HCT116 (cell line): ENCODE data around the gene C2CD2L. TPM values are rescaled to one million over a fixed set of nuclear protein-coding genes. Genes with fewer than 3 reads are reported as not detected.
"Not testable (repeated sequence)": the region's sequence is repeated elsewhere in the genome, so short reads cannot be mapped to it uniquely, and the experiment has no call there.

Source experiments
- ATAC-seq: fragments of 200-7000 bp; cut with Tn5 transposase; 2 replicates; pipeline ENCODE4 v1.9.1; 2020; ENCODE audit warnings: mild to moderate bottlenecking, moderate library complexity
- Bru-seq: library from RNA; stranded (reverse); fragments of 400-500 nt; gene quantifications from one replicate; lab custom pipeline; 2021; lab: Mats Ljungman, UMichigan
- BruChase-seq, 2 experiments: library from RNA; stranded (reverse); fragments of 400-500 nt; gene quantifications; one replicate each; lab custom pipeline; 2021; lab: Mats Ljungman, UMichigan
- BruUV-seq: library from RNA; stranded (reverse); fragments of 400-500 nt; replicated peaks from 2 replicates; lab custom pipeline; 2021; lab: Mats Ljungman, UMichigan
- CTCF ChIA-PET: fragments of 300-600 bp; sonication (Branson Sonifier 250); formaldehyde crosslinking; loops from one replicate; lab custom pipeline; 2021; ENCODE audit warnings: antibody characterized with exemption; lab: Charles Lee
- POLR2A ChIA-PET: fragments of 300-600, 350-600 bp; sonication (Branson Sonifier 250); formaldehyde crosslinking; loops from one replicate; lab custom pipeline; 2021; ENCODE audit warnings: antibody characterized with exemption; lab: Charles Lee
- RAD21 ChIA-PET, 2 experiments: fragments of 300-600 bp; sonication (Branson Sonifier 250); formaldehyde crosslinking; loops; one replicate each; lab custom pipeline; 2023; ENCODE audit warnings: low total read pairs in 2 of 2; ENCODE audit not compliant: uncharacterized antibody in 2 of 2, unreplicated experiment in 2 of 2, low non-redundant PET in 1 of 2; lab: Charles Lee
- DNase-seq: peaks from one replicate; pipeline ENCODE4 v3.0.0-alpha.2; 2010; ENCODE audit warnings: low read depth, low spot score
- H2AFZ ChIP-seq: fragments of 200-600 bp; shearing (Covaris generic), sonication (generic); 2 replicates; pipeline ENCODE4 v1.6.1; 2017; ENCODE audit warnings: low read depth, mixed run types, mixed read lengths, antibody characterized with exemption, low read length; ENCODE audit not compliant: poor library complexity, severe bottlenecking
- H3K27ac ChIP-seq: 2 replicates; pipeline ENCODE4 v1.5.1; 2012; ENCODE audit warnings: low read depth, low read length
- H3K27me3 ChIP-seq: fragments of 200-600 bp; sonication (generic); 2 replicates; pipeline ENCODE4 v1.6.1; 2016; ENCODE audit warnings: mixed run types, low read length, mixed read lengths; ENCODE audit not compliant: insufficient read depth
- H3K36me3 ChIP-seq, 2 experiments: fragments of 200-500 bp in 1 of 2; fragments of 200-600 bp in 1 of 2; sonication (Bioruptor generic) in 1 of 2; sonication (generic) in 1 of 2; 2 replicates each; pipeline versions ENCODE4 v1.5.1 to v1.6.1; 2014 to 2016; ENCODE audit warnings: low read length in 2 of 2, inconsistent platforms in 1 of 2, mixed read lengths in 1 of 2, mixed run types in 1 of 2; ENCODE audit not compliant: insufficient read depth in 2 of 2, control insufficient read depth in 1 of 2
- H3K4me1 ChIP-seq, 2 experiments: fragments of 200-600 bp in 1 of 2; sonication (generic) in 1 of 2; 2 replicates each; pipeline versions ENCODE4 v1.5.1 to v1.6.1; 2012 to 2017; ENCODE audit warnings: low read length in 2 of 2, inconsistent platforms in 1 of 2, mild to moderate bottlenecking in 1 of 2, mixed read lengths in 1 of 2, mixed run types in 1 of 2, moderate library complexity in 1 of 2; ENCODE audit not compliant: insufficient read depth in 2 of 2, control insufficient read depth in 1 of 2
- H3K4me2 ChIP-seq: fragments of 200-600 bp; sonication (generic); 2 replicates; pipeline ENCODE4 v1.6.1; 2017; ENCODE audit warnings: mixed run types, low read length, mixed read lengths
- H3K4me3 ChIP-seq, 2 experiments: fragments of 200-600 bp in 1 of 2; sonication (generic) in 1 of 2; replicated peaks in 1 of 2; 2 replicates each; pipeline ENCODE4 v1.5.1; 2011 to 2016; ENCODE audit warnings: low read length in 2 of 2, control low read depth in 1 of 2, low read depth in 1 of 2, mild to moderate bottlenecking in 1 of 2, mixed read lengths in 1 of 2, mixed run types in 1 of 2
- H3K79me2 ChIP-seq: fragments of 200-600 bp; sonication (generic); 2 replicates; pipeline ENCODE4 v1.6.1; 2017; ENCODE audit warnings: mild to moderate bottlenecking, mixed run types, low read length, moderate library complexity, mixed read lengths; ENCODE audit not compliant: insufficient read depth
- H3K9ac ChIP-seq: fragments of 200-600 bp; sonication (generic); 2 replicates; pipeline ENCODE4 v1.6.1; 2016; ENCODE audit warnings: low read length, mixed read lengths
- H3K9me2 ChIP-seq: fragments of 200-600 bp; sonication (generic), shearing (Covaris generic); 2 replicates; pipeline ENCODE4 v1.6.1; 2017; ENCODE audit warnings: mixed run types, mild to moderate bottlenecking, moderate library complexity; ENCODE audit not compliant: insufficient read depth
- H3K9me3 ChIP-seq, 2 experiments: fragments of 200-500 bp in 1 of 2; fragments of 200-600 bp in 1 of 2; sonication (Bioruptor generic) in 1 of 2; sonication (generic) in 1 of 2; 2 replicates each; pipeline ENCODE4 v1.6.1; 2014 to 2017; ENCODE audit warnings: low read length in 2 of 2, mixed read lengths in 2 of 2, inconsistent platforms in 1 of 2, low read depth in 1 of 2, mild to moderate bottlenecking in 1 of 2, mixed run types in 1 of 2, moderate library complexity in 1 of 2; ENCODE audit not compliant: control insufficient read depth in 1 of 2, insufficient read depth in 1 of 2
- H4K20me1 ChIP-seq: fragments of 200-600 bp; sonication (generic), shearing (Covaris generic); 2 replicates; pipeline ENCODE4 v1.6.1; 2017; ENCODE audit warnings: mixed run types, mild to moderate bottlenecking, moderate library complexity; ENCODE audit not compliant: insufficient read depth
- ATF3 ChIP-seq: IDR thresholded peaks from 2 replicates; pipeline ENCODE4 v1.6.1; 2012
- EGR1 ChIP-seq: IDR thresholded peaks from 2 replicates; pipeline ENCODE4 v1.6.1; 2012; ENCODE audit warnings: low read depth
- EZH2 ChIP-seq: fragments of 200-600 bp; sonication (generic); IDR thresholded peaks from 2 replicates; pipeline ENCODE4 v1.6.1; 2017; ENCODE audit warnings: antibody characterized with exemption, mixed run types
- EZH2phosphoT487 ChIP-seq: fragments of 200-600 bp; IDR thresholded peaks from 2 replicates; pipeline ENCODE4 v1.6.1; 2018; ENCODE audit warnings: antibody characterized with exemption, borderline replicate concordance
- JUND ChIP-seq: IDR thresholded peaks from 2 replicates; pipeline ENCODE4 v1.6.1; 2012
- MAX ChIP-seq: IDR thresholded peaks from 2 replicates; pipeline ENCODE4 v1.6.1; 2012
- POLR2AphosphoS5 ChIP-seq: IDR thresholded peaks from 2 replicates; pipeline ENCODE4 v1.6.1; 2011; ENCODE audit warnings: mild to moderate bottlenecking, low read depth, low read length, moderate library complexity
- TCF7L2 ChIP-seq: IDR thresholded peaks from 2 replicates; pipeline ENCODE4 v1.7.0; 2011; ENCODE audit warnings: borderline replicate concordance, inconsistent platforms; ENCODE audit not compliant: insufficient read depth, insufficient read length; ENCODE audit errors: extremely low read depth
- YY1 ChIP-seq: IDR thresholded peaks from 2 replicates; pipeline ENCODE4 v1.6.1; 2011; ENCODE audit warnings: low read length, low read depth, moderate library complexity, mild to moderate bottlenecking; ENCODE audit not compliant: insufficient replicate concordance; ENCODE audit errors: extremely low read depth
- ZBTB33 ChIP-seq: IDR thresholded peaks from 2 replicates; pipeline ENCODE4 v1.6.1; 2011; ENCODE audit warnings: mild to moderate bottlenecking, low read length, moderate library complexity; ENCODE audit not compliant: insufficient replicate concordance; ENCODE audit errors: extremely low read depth
- intact Hi-C: fragments of 100-400 bp; cut with micrococcal nuclease; formaldehyde crosslinking; loops from 2 replicates; pipeline ENCODE4 v1.10.0; 2022
- long read RNA-seq: library from polyadenylated mRNA; unstranded; transcript quantifications from one replicate; pipeline ENCODE4 v2.0.0, GENCODE V29; 2021; ENCODE audit not compliant: unreplicated experiment
- polyA plus RNA-seq: library from polyadenylated mRNA; unstranded; fragments of >200 nt; gene quantifications from 2 replicates; pipeline ENCODE4 v1.2.1, GENCODE V29; 2012; ENCODE audit warnings: missing spikeins
- total RNA-seq: library from RNA; stranded (reverse); gene quantifications from one replicate; pipeline ENCODE4 v1.2.1, GENCODE V29; 2021; ENCODE audit not compliant: unreplicated experiment

C2CD2L gene
- total RNA-seq = 12.4 TPM
- polyA plus RNA-seq = 10.3 and 12.1 TPM in 2 replicates
- Bru-seq, nascent RNA = percentile 51 among the genes with signal in this experiment
- BruChase-seq, experiment 1, labeled RNA remaining after a 6-hour chase = percentile 74 among the genes with signal in this experiment
- BruChase-seq, experiment 2, labeled RNA remaining after a 2-hour chase = percentile 60 among the genes with signal in this experiment
- long read RNA-seq, full-length matches to known transcripts = 5 of 12 reads
- long read RNA-seq, partial matches to known transcripts = 2 of 12 reads
- long read RNA-seq, other reads (novel, unspliced or antisense) = 5 of 12 reads

GRCh38 chr11:119106564-119107537, at the start of gene C2CD2L:
Gene C2CD2L, plus strand, starts transcription at chr11:119107344. Its CDS starts 398 bp downstream, at chr11:119107742.
- CTCF ChIA-PET = interaction anchor here (0.9 to 1.0 kb wide), 2 partner anchors 90 to 231 kb away, joined by 3 to 4 read pairs; no protein-coding TSS in a partner anchor

GRCh38 chr11:119059128-119059527, 48.0 kb upstream of the C2CD2L start:
- H3K9me3 ChIP-seq, H3K9ac ChIP-seq, POLR2A ChIA-PET, DNase-seq, H3K9me2 ChIP-seq, H3K4me2 ChIP-seq, ATAC-seq, BruUV-seq, H3K27me3 ChIP-seq, H2AFZ ChIP-seq, H3K4me3 ChIP-seq, intact Hi-C loops, CTCF ChIA-PET, H3K27ac ChIP-seq, H4K20me1 ChIP-seq, RAD21 ChIA-PET: not testable (repeated sequence)
- Histone ChIP-seq H3K79me2 (peaks cover 19% of the 10 kb centered on the region), H3K4me1 (peaks cover 10 to 28% of the 10 kb centered on the region in 2 experiments), H3K36me3 (peaks cover 7 to 16% of the 10 kb centered on the region in 2 experiments; a peak in 3 of 4 replicates)

More at GRCh38 chr11:119106564-119107537, at the start of gene C2CD2L:
- Histone ChIP-seq H3K27ac (peak within 1 kb of the TSS; percentile 75), H3K4me1 (peaks cover 32 to 43% of the 10 kb centered on the region in 2 experiments), H2AFZ (no peak within 1 kb of the TSS), H3K4me3 (peak within 1 kb of the TSS; percentile 72 to 85)
- BruUV-seq = TSS peak; percentile 78
- ChIA-PET RAD21 (no interaction called here), POLR2A (interaction anchor here (0.5 to 3.5 kb wide), 6 partner anchors 11 to 90 kb away, joined by 3 to 23 read pairs (median 5); partner anchors contain the start of genes HINFP and HMBS)
- intact Hi-C loops = loop anchor here (10.0 kb wide), 1 partner anchor 188 kb away; no protein-coding TSS in a partner anchor
- TF ChIP-seq MAX (no peak), YY1 (peak; percentile 56), EGR1 (no peak), EZH2phosphoT487 (no peak), ATF3 (no peak), ZBTB33 (no peak), POLR2AphosphoS5 (peak; percentile 76), EZH2 (no peak), JUND (no peak), TCF7L2 (peak; percentile 91)
- TF ChIP-seq, all 23 proteins: peak for 3
- Histone ChIP-seq H3K9me2 (no peaks in the 10 kb centered on the region), H3K4me2 (peak within 1 kb of the TSS; percentile 97), H3K9ac (peak within 1 kb of the TSS; percentile 84), H3K79me2 (peaks cover 6% of the 10 kb centered on the region; the same call in 1 of the 2 replicates), H4K20me1 (no peaks in the 10 kb centered on the region), H3K27me3 (no peaks in the 10 kb centered on the region), H3K36me3 (peaks cover 0 to 4% of the 10 kb centered on the region in 2 experiments; a peak in 2 of 4 replicates), H3K9me3 (no peaks in the 10 kb centered on the region)
- peak; percentile 86 for ATAC-seq
- DNase-seq = peak; percentile 72
